Neural progenitor cell (in vitro differentiated cells): ENCODE results near the gene GCFC2. TPM values are rescaled to one million over a fixed set of nuclear protein-coding genes. Genes with fewer than 3 reads are reported as not detected.

Experiments used
- DNase-seq: peaks from one replicate; pipeline ENCODE4 v3.0.0-alpha.2; 2016; ENCODE audit warnings: low spot score
- H2AFZ ChIP-seq: fragments of 200-600 bp; sonication (generic); replicated peaks from 2 replicates; pipeline ENCODE4 v1.6.1; 2016; ENCODE audit warnings: antibody characterized with exemption
- H3F3A ChIP-seq: fragments of 200-600 bp; sonication (generic); 2 replicates; pipeline ENCODE4 v1.6.1; 2016; ENCODE audit warnings: antibody characterized with exemption, low read depth
- H3K27ac ChIP-seq: fragments of 200-600 bp; sonication (generic); 2 replicates; pipeline ENCODE4 v1.5.1; 2016; ENCODE audit warnings: mild to moderate bottlenecking
- H3K27me3 ChIP-seq: fragments of 200-600 bp; sonication (generic); 2 replicates; pipeline ENCODE4 v1.6.1; 2016; ENCODE audit warnings: mild to moderate bottlenecking, moderate library complexity
- H3K36me3 ChIP-seq: fragments of 200-600 bp; sonication (generic); 2 replicates; pipeline ENCODE4 v1.5.1; 2016
- H3K4me1 ChIP-seq: fragments of 200-600 bp; sonication (generic); 2 replicates; pipeline ENCODE4 v1.6.1; 2016; ENCODE audit warnings: mixed run types
- H3K4me2 ChIP-seq: fragments of 200-600 bp; sonication (generic); 2 replicates; pipeline ENCODE4 v1.6.1; 2016
- H3K4me3 ChIP-seq: fragments of 200-600 bp; sonication (generic); 2 replicates; pipeline ENCODE4 v1.5.1; 2016
- H3K79me2 ChIP-seq: fragments of 200-600 bp; sonication (generic); 2 replicates; pipeline ENCODE4 v1.6.1; 2016; ENCODE audit warnings: low read depth
- H3K9ac ChIP-seq: fragments of 200-600 bp; sonication (generic); 2 replicates; pipeline ENCODE4 v1.6.1; 2016
- H3K9me3 ChIP-seq: fragments of 200-600 bp; sonication (generic); 2 replicates; pipeline ENCODE4 v1.5.1; 2016; ENCODE audit warnings: low read depth
- H4K20me1 ChIP-seq: fragments of 200-600 bp; sonication (generic); 2 replicates; pipeline ENCODE4 v1.6.1; 2016; ENCODE audit warnings: low read depth
- H3K27ac Mint-ChIP-seq: 3 replicates; pipeline ENCODE4 v1.8.0; 2021; ENCODE audit warnings: mixed read lengths
- H3K27me3 Mint-ChIP-seq: 2 replicates; pipeline ENCODE4 v1.8.0; 2022; ENCODE audit warnings: low read depth, mild to moderate bottlenecking, inconsistent platforms, moderate library complexity, mixed read lengths; ENCODE audit not compliant: insufficient read depth
- H3K36me3 Mint-ChIP-seq: 3 replicates; pipeline ENCODE4 v1.8.0; 2021; ENCODE audit warnings: mixed read lengths
- H3K4me1 Mint-ChIP-seq: 3 replicates; pipeline ENCODE4 v1.8.0; 2021; ENCODE audit warnings: mixed read lengths
- H3K4me3 Mint-ChIP-seq: 3 replicates; pipeline ENCODE4 v1.8.0; 2021; ENCODE audit warnings: mild to moderate bottlenecking, moderate library complexity, mixed read lengths
- H3K9me3 Mint-ChIP-seq: 3 replicates; pipeline ENCODE4 v1.8.0; 2020; ENCODE audit warnings: mixed read lengths
- EZH2 ChIP-seq: fragments of 200-600 bp; sonication (generic); IDR thresholded peaks from 2 replicates; pipeline ENCODE4 v1.6.1; 2017; ENCODE audit warnings: antibody characterized with exemption, mild to moderate bottlenecking, moderate library complexity
- EZH2phosphoT487 ChIP-seq: fragments of 200-600 bp; sonication (generic); IDR thresholded peaks from 2 replicates; pipeline ENCODE4 v1.6.1; 2017; ENCODE audit warnings: antibody characterized with exemption
- total RNA-seq: library from RNA; depleted of rRNA; stranded (reverse); fragments of >200 nt; gene quantifications from 2 replicates; pipeline ENCODE4 v1.2.3, GENCODE V29; 2015; ENCODE audit warnings: low replicate concordance
- TF ChIP-seq, protein P1 (sequence below): fragments of 200-600 bp; sonication (generic); IDR thresholded peaks from 2 replicates; pipeline ENCODE4 v1.5.1; 2017; ENCODE audit warnings: antibody characterized with exemption, mild to moderate bottlenecking

Gene GCFC2
- total RNA-seq, 1 donor from 2014 or later = 58.4 TPM

DNA sequence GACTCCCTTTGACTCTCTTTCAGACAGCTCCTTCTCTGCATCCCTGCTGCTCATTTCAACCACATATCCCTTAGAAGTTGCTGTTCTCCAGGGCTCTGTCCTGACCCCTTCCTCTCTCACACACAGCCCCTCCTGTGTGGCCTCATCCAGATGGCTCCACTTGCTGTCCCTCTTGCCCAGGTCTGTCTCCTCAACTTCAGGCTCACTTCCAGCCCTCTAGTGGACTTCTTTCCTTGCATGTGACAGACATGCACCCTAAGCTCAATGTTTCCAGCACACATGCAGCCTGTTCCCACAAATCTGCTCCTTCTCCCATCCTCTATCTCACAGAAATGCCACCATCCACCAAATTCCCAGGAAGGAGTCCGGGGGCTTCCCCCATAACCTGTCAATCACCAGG, 73.1 kb downstream of the GCFC2 start:
- Histone ChIP-seq H3K4me3 (no peak overlapping the region), H3K79me2 (no peaks in the 10 kb centered on the region), H2AFZ (no peak overlapping the region), H3F3A (no peaks in the 10 kb centered on the region), H3K4me1 (peaks cover 3% of the 10 kb centered on the region), H3K4me2 (no peak overlapping the region), H4K20me1 (no peaks in the 10 kb centered on the region), H3K9me3 (no peaks in the 10 kb centered on the region), H3K27me3 (no peaks in the 10 kb centered on the region), H3K36me3 (no peaks in the 10 kb centered on the region), H3K9ac (no peak overlapping the region), H3K27ac (no peak overlapping the region)
- H3K36me3 Mint-ChIP-seq = no peaks in the 10 kb centered on the region
- H3K4me3 Mint-ChIP-seq = no peak overlapping the region
- H3K9me3 Mint-ChIP-seq = no peaks in the 10 kb centered on the region
- TF ChIP-seq, protein P1, sequence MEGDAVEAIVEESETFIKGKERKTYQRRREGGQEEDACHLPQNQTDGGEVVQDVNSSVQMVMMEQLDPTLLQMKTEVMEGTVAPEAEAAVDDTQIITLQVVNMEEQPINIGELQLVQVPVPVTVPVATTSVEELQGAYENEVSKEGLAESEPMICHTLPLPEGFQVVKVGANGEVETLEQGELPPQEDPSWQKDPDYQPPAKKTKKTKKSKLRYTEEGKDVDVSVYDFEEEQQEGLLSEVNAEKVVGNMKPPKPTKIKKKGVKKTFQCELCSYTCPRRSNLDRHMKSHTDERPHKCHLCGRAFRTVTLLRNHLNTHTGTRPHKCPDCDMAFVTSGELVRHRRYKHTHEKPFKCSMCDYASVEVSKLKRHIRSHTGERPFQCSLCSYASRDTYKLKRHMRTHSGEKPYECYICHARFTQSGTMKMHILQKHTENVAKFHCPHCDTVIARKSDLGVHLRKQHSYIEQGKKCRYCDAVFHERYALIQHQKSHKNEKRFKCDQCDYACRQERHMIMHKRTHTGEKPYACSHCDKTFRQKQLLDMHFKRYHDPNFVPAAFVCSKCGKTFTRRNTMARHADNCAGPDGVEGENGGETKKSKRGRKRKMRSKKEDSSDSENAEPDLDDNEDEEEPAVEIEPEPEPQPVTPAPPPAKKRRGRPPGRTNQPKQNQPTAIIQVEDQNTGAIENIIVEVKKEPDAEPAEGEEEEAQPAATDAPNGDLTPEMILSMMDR = no peak
- no peak for TF ChIP-seq EZH2phosphoT487
- TF ChIP-seq EZH2 = no peak
- no peak for DNase-seq
- H3K4me1 Mint-ChIP-seq = peaks cover 6% of the 10 kb centered on the region
- no peaks in the 10 kb centered on the region for H3K27me3 Mint-ChIP-seq
- no peak overlapping the region for H3K27ac Mint-ChIP-seq

DNA sequence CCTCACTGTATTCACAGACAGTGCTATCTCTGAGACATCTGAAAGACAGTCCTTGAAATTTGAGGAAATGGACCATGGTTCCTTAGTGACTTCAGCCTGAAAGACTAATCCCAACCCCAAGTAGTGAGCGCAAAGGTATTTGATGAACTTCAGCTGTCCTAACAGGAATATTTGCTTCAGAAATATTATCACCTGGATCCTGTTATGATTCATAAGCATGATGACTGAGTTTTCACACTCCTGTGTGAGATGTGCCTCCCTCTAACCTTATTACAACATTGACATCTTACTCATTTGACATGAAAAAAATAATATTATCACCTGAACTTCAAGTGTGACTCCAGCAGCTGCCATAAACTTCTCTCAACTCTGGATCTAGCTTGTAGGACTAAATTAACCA, 75.8 kb downstream of the GCFC2 start:
- Mint-ChIP-seq H3K4me3 (no peak overlapping the region), H3K36me3 (no peaks in the 10 kb centered on the region), H3K27ac (no peak overlapping the region), H3K27me3 (no peaks in the 10 kb centered on the region), H3K9me3 (no peaks in the 10 kb centered on the region), H3K4me1 (peaks cover 10% of the 10 kb centered on the region)
- H3K4me2 ChIP-seq = no peak overlapping the region
- H2AFZ ChIP-seq = no peak overlapping the region
- no peaks in the 10 kb centered on the region for H3K79me2 ChIP-seq
- TF ChIP-seq EZH2phosphoT487 (no peak), EZH2 (no peak)
- TF ChIP-seq, protein P1 = no peak
- no peaks in the 10 kb centered on the region for H3K36me3 ChIP-seq
- no peaks in the 10 kb centered on the region for H3K27me3 ChIP-seq
- H4K20me1 ChIP-seq = no peaks in the 10 kb centered on the region
- no peak for DNase-seq
- H3F3A ChIP-seq = no peaks in the 10 kb centered on the region
- H3K4me1 ChIP-seq = peaks cover 16% of the 10 kb centered on the region
- no peaks in the 10 kb centered on the region for H3K9me3 ChIP-seq
- no peak overlapping the region for H3K9ac ChIP-seq
- no peak overlapping the region for H3K27ac ChIP-seq
- H3K4me3 ChIP-seq = no peak overlapping the region

DNA sequence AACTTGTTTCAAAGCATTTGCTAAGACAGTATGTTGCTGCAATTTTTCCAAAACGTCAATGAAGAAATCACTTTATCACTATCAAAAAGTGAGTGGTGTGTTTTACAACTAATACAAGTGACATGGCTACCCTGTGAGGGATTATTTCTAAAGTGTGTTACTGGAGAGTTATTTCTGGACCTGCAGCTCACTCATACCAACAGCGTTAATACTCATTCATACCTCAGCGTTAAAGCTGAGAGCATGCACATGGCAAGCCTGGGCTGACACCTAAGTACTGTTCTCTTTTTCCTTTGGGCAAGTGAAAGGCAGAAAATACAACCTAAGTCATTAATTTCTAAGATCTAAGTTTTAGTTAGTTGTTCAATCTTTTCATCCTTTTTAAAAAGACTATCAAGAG, 77.1 kb downstream of the GCFC2 start:
- no peak overlapping the region for H3K4me3 Mint-ChIP-seq
- no peak overlapping the region for H3K27ac Mint-ChIP-seq
- no peaks in the 10 kb centered on the region for H3K36me3 ChIP-seq
- peaks cover 10% of the 10 kb centered on the region for H3K4me1 Mint-ChIP-seq
- peaks cover 16% of the 10 kb centered on the region for H3K4me1 ChIP-seq
- H3K36me3 Mint-ChIP-seq = no peaks in the 10 kb centered on the region
- no peaks in the 10 kb centered on the region for H3K79me2 ChIP-seq
- H4K20me1 ChIP-seq = no peaks in the 10 kb centered on the region
- H3K4me2 ChIP-seq = no peak overlapping the region
- no peaks in the 10 kb centered on the region for H3K9me3 Mint-ChIP-seq
- H3F3A ChIP-seq = no peaks in the 10 kb centered on the region
- H3K4me3 ChIP-seq = no peak overlapping the region
- no peaks in the 10 kb centered on the region for H3K27me3 Mint-ChIP-seq
- no peak overlapping the region for H2AFZ ChIP-seq
- no peak overlapping the region for H3K9ac ChIP-seq
- DNase-seq = no peak
- no peak for TF ChIP-seq EZH2phosphoT487
- TF ChIP-seq EZH2 = no peak
- TF ChIP-seq, protein P1 = no peak
- no peak overlapping the region for H3K27ac ChIP-seq
- no peaks in the 10 kb centered on the region for H3K9me3 ChIP-seq
- H3K27me3 ChIP-seq = no peaks in the 10 kb centered on the region
